Mesodermal cell (in vitro differentiated cells): ENCODE results near the gene POLR2M.

ENCODE experiments used
- H3K27ac ChIP-seq: 2 replicates; pipeline ENCODE4 v1.7.0; 2013; ENCODE audit warnings: mild to moderate bottlenecking, low read depth, low read length, moderate library complexity; ENCODE audit not compliant: severe bottlenecking
- H3K36me3 ChIP-seq: 2 replicates; pipeline ENCODE4 v1.7.1; 2013; ENCODE audit warnings: mild to moderate bottlenecking, low read length, moderate library complexity; ENCODE audit not compliant: control insufficient read depth, insufficient read depth
- H3K4me1 ChIP-seq: one replicate; pipeline ENCODE4 v1.7.1; 2013; ENCODE audit warnings: mild to moderate bottlenecking, low read length; ENCODE audit not compliant: insufficient read depth, control insufficient read depth, poor library complexity, severe bottlenecking
- H3K4me3 ChIP-seq: 2 replicates; pipeline ENCODE4 v1.7.0; 2013; ENCODE audit warnings: low read length, control low read depth, mild to moderate bottlenecking; ENCODE audit not compliant: insufficient read depth, poor library complexity, severe bottlenecking; ENCODE audit errors: extremely low read depth
- H3K9me3 ChIP-seq: 2 replicates; pipeline ENCODE4 v1.7.1; 2013; ENCODE audit warnings: mild to moderate bottlenecking, low read length, moderate library complexity; ENCODE audit not compliant: control insufficient read depth
- WGBS, 2 experiments: methylation state at CpG; one replicate each; pipeline ENCODE4 v1.1.5; 2013; ENCODE audit warnings: missing lambda C conversion rate in 2 of 2; ENCODE audit not compliant: insufficient coverage in 2 of 2; 5-methylcytosine and 5-hydroxymethylcytosine counted together

The POLR2M gene

DNA sequence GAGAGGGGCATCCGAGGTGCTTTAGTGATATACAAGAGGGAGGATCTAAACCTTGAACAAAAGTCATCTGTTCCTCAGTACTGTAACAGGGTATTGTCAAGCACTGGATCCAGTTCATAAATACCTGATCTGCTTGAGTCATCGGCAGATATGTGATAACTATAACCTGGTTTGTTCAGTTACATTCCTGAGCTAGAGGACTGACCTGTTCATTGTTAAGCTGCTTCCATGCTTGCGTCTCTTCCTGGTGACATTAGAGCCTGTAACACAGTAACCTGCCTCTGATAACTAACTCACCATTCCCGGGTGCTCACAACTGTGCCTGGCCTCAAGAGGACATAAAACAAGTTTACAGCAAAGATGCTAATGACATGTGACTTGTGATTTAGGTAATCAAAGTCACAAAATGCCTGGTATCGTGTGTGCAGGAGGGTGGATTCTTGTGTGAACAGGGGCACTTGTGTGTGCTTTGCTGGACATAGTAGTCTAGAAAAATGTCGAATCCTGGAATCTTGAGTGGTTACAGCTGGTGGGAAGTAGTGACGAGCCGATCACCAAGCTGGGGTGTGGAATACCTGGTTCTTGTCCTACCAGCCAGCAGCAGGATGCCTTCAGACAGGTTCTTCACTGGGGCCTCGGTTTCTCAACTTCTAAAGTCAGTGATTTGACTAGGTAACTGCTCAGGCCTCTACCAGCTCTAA is 30.9 kb upstream of the POLR2M start:
- H3K36me3 ChIP-seq, result no peaks in the 10 kb centered on the region
- no peak overlapping the region for H3K27ac ChIP-seq
- 92 to 100% methylated on average over 7 of the region's 9 CpGs for WGBS, 2 experiments
- H3K4me3 ChIP-seq, result no peak overlapping the region
- H3K4me1 ChIP-seq, result no peaks in the 10 kb centered on the region
- H3K9me3 ChIP-seq, result no peaks in the 10 kb centered on the region

DNA sequence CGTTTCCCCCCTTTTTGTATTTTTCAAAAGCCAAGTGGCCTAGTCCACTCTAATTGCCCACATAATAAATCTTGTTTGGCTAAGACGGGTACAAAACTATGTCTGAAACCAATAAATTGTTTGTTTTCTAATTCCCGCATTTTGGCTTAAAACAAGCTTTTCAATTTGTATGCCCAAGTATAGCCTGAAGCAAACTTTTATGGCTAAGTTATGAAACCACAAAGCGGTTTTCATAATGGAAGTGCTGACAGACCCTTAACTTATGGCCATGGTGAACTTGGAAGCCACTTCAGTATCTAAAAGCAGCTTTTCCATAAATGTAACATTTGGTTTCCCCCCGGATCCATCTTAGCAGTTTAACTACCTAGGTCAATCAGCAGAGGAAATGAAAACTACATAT is 29.9 kb upstream of the POLR2M start:
- H3K4me1 ChIP-seq, result no peaks in the 10 kb centered on the region
- H3K27ac ChIP-seq, result no peak overlapping the region
- H3K36me3 ChIP-seq, result no peaks in the 10 kb centered on the region
- no peak overlapping the region for H3K4me3 ChIP-seq
- WGBS, 2 experiments, result 90 to 93% methylated on average over 2 to 5 of the region's 5 CpGs
- H3K9me3 ChIP-seq, result no peaks in the 10 kb centered on the region

DNA sequence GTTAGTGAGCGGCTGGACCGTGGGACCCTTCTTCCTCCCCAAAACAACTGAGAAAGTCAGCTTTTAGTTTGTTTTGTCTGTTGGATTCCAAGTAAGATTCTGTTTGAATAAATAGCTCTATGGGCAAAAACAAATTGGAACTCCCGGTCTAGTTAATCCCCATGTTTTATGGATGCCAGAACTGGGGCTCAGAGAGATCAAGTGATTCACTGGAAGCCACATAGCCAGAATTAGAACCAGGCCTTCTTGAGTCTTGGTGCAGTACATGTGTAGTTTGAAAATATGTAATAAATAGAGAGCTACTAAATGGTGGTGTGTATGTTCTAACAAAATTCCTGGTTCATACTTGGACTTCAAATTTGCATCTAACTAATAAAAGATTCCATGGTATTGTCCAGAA is 29.3 kb upstream of the POLR2M start:
- Histone ChIP-seq H3K4me1 (no peaks in the 10 kb centered on the region), H3K9me3 (no peaks in the 10 kb centered on the region)
- WGBS, 2 experiments, result 86 to 100% methylated on average over 1 of the region's 3 CpGs

DNA sequence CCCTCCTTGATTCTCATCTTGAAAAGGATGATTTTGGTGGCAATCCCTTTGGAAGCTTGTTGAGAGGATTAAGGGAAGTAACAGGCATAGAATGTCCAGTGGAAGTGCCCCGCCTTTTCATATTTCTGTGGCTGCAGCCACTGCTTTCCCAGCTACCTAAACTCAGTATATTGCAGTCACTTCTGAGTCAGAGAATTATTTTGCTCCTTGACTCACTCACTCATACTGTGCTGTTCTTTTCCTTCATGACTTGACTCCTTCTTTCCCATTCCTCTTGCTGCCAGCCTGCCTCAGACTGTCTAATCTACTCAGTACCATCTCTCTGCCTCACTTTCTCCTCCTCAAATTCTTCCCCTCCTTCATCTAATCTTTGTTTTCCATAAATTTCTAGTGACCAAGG is 26.5 kb upstream of the POLR2M start:
- no peak overlapping the region for H3K27ac ChIP-seq
- H3K4me3 ChIP-seq, result no peak overlapping the region
- no peaks in the 10 kb centered on the region for H3K9me3 ChIP-seq
- H3K36me3 ChIP-seq, result no peaks in the 10 kb centered on the region
- no peaks in the 10 kb centered on the region for H3K4me1 ChIP-seq
- 100% methylated on average over 1 of the region's 1 CpG for WGBS, 2 experiments

More for the DNA sequence above, 29.3 kb upstream of the POLR2M start:
- H3K4me3 ChIP-seq, result no peak overlapping the region
- no peaks in the 10 kb centered on the region for H3K36me3 ChIP-seq
- no peak overlapping the region for H3K27ac ChIP-seq

- no peaks in the 10 kb centered on the region for H3K4me1 ChIP-seq
- H3K27ac ChIP-seq, result no peak overlapping the region
- H3K4me3 ChIP-seq, result no peak overlapping the region
- no peaks in the 10 kb centered on the region for H3K36me3 ChIP-seq
- no CpG with 5 or more reads among the region's 1 CpG for WGBS, 2 experiments
- no peaks in the 10 kb centered on the region for H3K9me3 ChIP-seq
Measured at GRCh38 chr15:57681011-57681410, 25.5 kb upstream of the POLR2M start.

DNA sequence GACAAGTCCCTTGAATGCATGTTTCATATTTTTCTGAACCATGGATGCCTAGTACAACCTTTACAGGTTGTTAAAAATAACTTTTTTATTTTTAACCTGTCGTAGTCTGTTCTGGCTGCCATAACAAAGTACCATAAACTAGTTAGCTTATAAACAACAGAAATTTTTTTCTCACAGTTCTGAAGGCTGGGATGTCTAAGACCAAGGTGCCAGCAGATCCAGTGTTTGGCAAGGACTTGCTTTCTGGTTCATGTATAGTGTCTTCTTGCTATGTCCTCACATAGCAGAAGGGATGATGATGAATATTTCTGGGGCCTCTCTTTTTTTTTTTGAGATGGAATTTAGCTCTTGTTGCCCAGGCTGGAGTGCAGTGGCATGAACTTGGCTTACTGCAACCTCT is 23.0 kb upstream of the POLR2M start:
- no peaks in the 10 kb centered on the region for H3K36me3 ChIP-seq
- H3K4me1 ChIP-seq, result no peaks in the 10 kb centered on the region
- H3K27ac ChIP-seq, result no peak overlapping the region
- no peak overlapping the region for H3K4me3 ChIP-seq
- WGBS, 2 experiments, result 100% methylated on average over 1 of the region's 1 CpG; no CpG with 5 or more reads in 1 of the 2 experiments
- no peaks in the 10 kb centered on the region for H3K9me3 ChIP-seq

GRCh38 chr15:57684491-57685151 is 21.9 kb upstream of the POLR2M start:
- 90 to 95% methylated on average over 2 to 3 of the region's 8 CpGs for WGBS, 2 experiments
- Histone ChIP-seq H3K36me3 (no peaks in the 10 kb centered on the region), H3K9me3 (no peaks in the 10 kb centered on the region), H3K4me3 (no peak overlapping the region), H3K4me1 (no peaks in the 10 kb centered on the region), H3K27ac (no peak overlapping the region)

- Histone ChIP-seq H3K27ac (no peak overlapping the region), H3K4me3 (no peak overlapping the region), H3K36me3 (no peaks in the 10 kb centered on the region), H3K9me3 (no peaks in the 10 kb centered on the region), H3K4me1 (no peaks in the 10 kb centered on the region)
- WGBS, 2 experiments, result 75 to 83% methylated on average over 4 to 6 of the region's 7 CpGs
Measured at GRCh38 chr15:57685306-57686095, 21.0 kb upstream of the POLR2M start.

- Histone ChIP-seq H3K4me1 (no peaks in the 10 kb centered on the region), H3K36me3 (no peaks in the 10 kb centered on the region), H3K4me3 (no peak overlapping the region), H3K9me3 (no peaks in the 10 kb centered on the region), H3K27ac (no peak overlapping the region)
- WGBS, 2 experiments, result 94 to 97% methylated on average over 3 to 4 of the region's 4 CpGs
Measured at GRCh38 chr15:57686657-57687056, 19.9 kb upstream of the POLR2M start.

DNA sequence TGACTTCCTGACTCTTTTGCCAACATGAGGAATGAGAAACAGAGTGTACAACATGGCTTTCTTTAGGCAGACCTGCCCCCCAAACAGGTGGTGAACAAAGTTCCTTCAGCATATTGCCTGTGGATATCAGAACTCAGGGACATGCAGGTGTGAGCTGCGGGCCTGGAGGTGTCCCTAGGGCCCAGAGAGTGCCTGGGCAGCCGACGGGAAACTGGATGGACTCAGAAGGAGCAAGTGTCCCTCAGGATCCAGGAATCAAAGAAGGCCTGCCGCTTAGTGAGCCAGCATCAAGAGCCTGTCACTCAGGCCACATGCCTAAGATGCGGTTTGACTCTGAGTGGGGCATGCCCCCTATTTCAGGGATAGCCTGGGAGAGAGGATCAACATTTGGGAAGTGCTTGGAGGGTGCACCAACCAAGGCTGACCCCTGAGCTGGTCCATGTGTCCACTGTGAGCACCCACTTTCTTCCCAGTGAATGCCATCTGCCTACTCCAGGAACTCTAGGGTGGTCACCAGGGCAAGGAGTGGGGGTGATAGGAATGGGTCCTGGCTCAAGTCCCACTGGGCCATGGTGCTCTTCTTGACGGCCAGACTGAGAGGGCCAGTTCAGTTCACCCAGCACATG is 16.1 kb upstream of the POLR2M start:
- no peaks in the 10 kb centered on the region for H3K9me3 ChIP-seq
- H3K4me3 ChIP-seq, result no peak overlapping the region
- WGBS, 2 experiments, result 92 to 94% methylated on average over 4 to 6 of the region's 6 CpGs
- H3K4me1 ChIP-seq, result no peaks in the 10 kb centered on the region
- H3K27ac ChIP-seq, result no peak overlapping the region
- H3K36me3 ChIP-seq, result no peaks in the 10 kb centered on the region
